ENCODE data around the gene CERS3. TPM values are rescaled to one million over a fixed set of nuclear protein-coding genes. Genes with fewer than 3 reads are reported as not detected.

Gene CERS3
- polyA plus RNA-seq, 1 experiment, result not detected

GRCh38 chr15:100570275-100570674, 41.5 kb upstream of the CERS3 start:
- no peak for TF ChIP-seq CTCF (IDR thresholded peaks at IDR 0.05; ENCODE audit: insufficient read depth, low read depth, low read length)
- POLR2A ChIA-PET, result no interaction called here
- peaks cover 3% of the 10 kb centered on the region for H3K36me3 ChIP-seq (ENCODE audit: control insufficient read depth, insufficient read depth, low read length)
- CTCF ChIA-PET, result interaction anchor here (1.9 kb wide), 1 partner anchor 220 kb away, joined by 5 read pairs; no protein-coding TSS in a partner anchor
- H3K4me3 ChIP-seq (ENCODE audit: low read depth, low read length), result no peak overlapping the region
- no peak for DNase-seq (ENCODE audit: low read depth)
- H3K27me3 ChIP-seq (ENCODE audit: control insufficient read depth, insufficient read depth, low read length), result no peaks in the 10 kb centered on the region

GRCh38 chr15:100569391-100569790, 40.6 kb upstream of the CERS3 start:
- no peaks in the 10 kb centered on the region for H3K27me3 ChIP-seq (ENCODE audit: control insufficient read depth, insufficient read depth, low read length)
- no peak overlapping the region for H3K4me3 ChIP-seq (ENCODE audit: low read depth, low read length)
- DNase-seq (ENCODE audit: low read depth), result no peak
- no peak for TF ChIP-seq CTCF (IDR thresholded peaks at IDR 0.05; ENCODE audit: insufficient read depth, low read depth, low read length)
- CTCF ChIA-PET, result interaction anchor here (1.9 kb wide), 1 partner anchor 219 kb away, joined by 5 read pairs; no protein-coding TSS in a partner anchor
- H3K36me3 ChIP-seq (ENCODE audit: control insufficient read depth, insufficient read depth, low read length), result peaks cover 3% of the 10 kb centered on the region
- POLR2A ChIA-PET, result no interaction called here

- no peaks in the 10 kb centered on the region for H3K27me3 ChIP-seq (ENCODE audit: control insufficient read depth, insufficient read depth, low read length)
- CTCF ChIA-PET, result no interaction called here
- no peak for TF ChIP-seq CTCF (IDR thresholded peaks at IDR 0.05; ENCODE audit: insufficient read depth, low read depth, low read length)
- peaks cover 3% of the 10 kb centered on the region; the same call in 1 of the 2 replicates for H3K36me3 ChIP-seq (ENCODE audit: control insufficient read depth, insufficient read depth, low read length)
- H3K4me3 ChIP-seq (ENCODE audit: low read depth, low read length), result no peak overlapping the region
- DNase-seq (ENCODE audit: low read depth), result no peak
- POLR2A ChIA-PET, result no interaction called here
Measured at GRCh38 chr15:100566850-100567628, 38.3 kb upstream of the CERS3 start.

- CTCF ChIA-PET, result interaction anchor here (0.5 to 1.1 kb wide), 2 partner anchors 8 to 215 kb away, joined by 3 read pairs; no protein-coding TSS in a partner anchor
- POLR2A ChIA-PET, result no interaction called here
- H3K36me3 ChIP-seq (ENCODE audit: control insufficient read depth, insufficient read depth, low read length), result peaks cover 3% of the 10 kb centered on the region; the same call in 1 of the 2 replicates
- H3K27me3 ChIP-seq (ENCODE audit: control insufficient read depth, insufficient read depth, low read length), result no peaks in the 10 kb centered on the region
- no peak overlapping the region for H3K4me3 ChIP-seq (ENCODE audit: low read depth, low read length)
- no peak for DNase-seq (ENCODE audit: low read depth)
- TF ChIP-seq CTCF (IDR thresholded peaks at IDR 0.05; ENCODE audit: insufficient read depth, low read depth, low read length), result no peak
Measured at GRCh38 chr15:100565591-100565990, 36.8 kb upstream of the CERS3 start.

- DNase-seq (ENCODE audit: low read depth), result no peak
- Histone ChIP-seq H3K27me3 (ENCODE audit: control insufficient read depth, insufficient read depth, low read length) (no peaks in the 10 kb centered on the region), H3K36me3 (ENCODE audit: control insufficient read depth, insufficient read depth, low read length) (no peaks in the 10 kb centered on the region), H3K4me3 (ENCODE audit: low read depth, low read length) (no peak overlapping the region)
- TF ChIP-seq CTCF (IDR thresholded peaks at IDR 0.05; ENCODE audit: insufficient read depth, low read depth, low read length), result no peak
- ChIA-PET POLR2A (no interaction called here), CTCF (no interaction called here)
Measured at GRCh38 chr15:100560323-100560722, 31.6 kb upstream of the CERS3 start.

Measured in BJ (cell line).